DOHH2 (cell line): ENCODE measurements around the gene ZDHHC16.

Experiments used
- CTCF ChIP-seq: fragments of 200-600 bp; sonication (generic); IDR thresholded peaks from one replicate; pipeline ENCODE4 v1.5.1; 2014; ENCODE audit warnings: antibody characterized with exemption, mild to moderate bottlenecking, low read depth, low read length; ENCODE audit not compliant: poor library complexity, severe bottlenecking
- EZH2phosphoT487 ChIP-seq: fragments of 200-600 bp; sonication (generic); IDR thresholded peaks from 2 replicates; pipeline ENCODE4 v1.6.1; 2017; ENCODE audit warnings: borderline replicate concordance, mild to moderate bottlenecking, antibody characterized with exemption, low read length, moderate library complexity, mixed read lengths

- TF ChIP-seq CTCF (no peak), EZH2phosphoT487 (no peak)
Measured at GRCh38 chr10:97406064-97406463, 39.9 kb upstream of the ZDHHC16 start.
